IMR-90 (cell line): Measurements from ENCODE around the gene NUFIP2. TPM values are rescaled to one million over a fixed set of nuclear protein-coding genes. Genes with fewer than 3 reads are reported as not detected.

ENCODE experiments used
- ATAC-seq: fragments of 200-7000 bp; cut with Tn5 transposase; 2 replicates; pipeline ENCODE4 v1.9.1; 2020; ENCODE audit warnings: low read depth, mild to moderate bottlenecking, moderate library complexity
- BruUV-seq: library from RNA; stranded (reverse); fragments of 400-500 nt; replicated peaks from 2 replicates; lab custom pipeline; 2021; lab: Mats Ljungman, UMichigan
- CTCF ChIA-PET: fragments of 300-600 bp; formaldehyde crosslinking; extraction: SDS; loops from one replicate; lab custom pipeline; 2021; ENCODE audit warnings: antibody characterized with exemption; lab: Yijun Ruan, JAX
- POLR2A ChIA-PET: fragments of 300-600 bp; sonication (Branson Sonifier 250); formaldehyde crosslinking; loops from one replicate; lab custom pipeline; 2022; ENCODE audit warnings: antibody characterized with exemption; ENCODE audit not compliant: unreplicated experiment; lab: Charles Lee
- DNase-seq: peaks from one replicate; pipeline ENCODE4 v3.0.0; 2013
- H2AFZ ChIP-seq: replicated peaks from 2 replicates; pipeline ENCODE3; 2013; ENCODE audit warnings: low read length, mild to moderate bottlenecking; ENCODE audit not compliant: poor library complexity
- H2AK5ac ChIP-seq: 2 replicates; pipeline ENCODE4 v1.6.1; 2013; ENCODE audit warnings: low read depth, low read length, inconsistent platforms
- H2AK9ac ChIP-seq: replicated peaks from 2 replicates; pipeline ENCODE3; 2013; ENCODE audit warnings: mild to moderate bottlenecking, low read depth, low read length, moderate library complexity; ENCODE audit not compliant: poor library complexity
- H2BK120ac ChIP-seq: 2 replicates; pipeline ENCODE4 v1.6.1; 2013; ENCODE audit warnings: low read depth, low read length, inconsistent platforms
- H2BK15ac ChIP-seq: 3 replicates; pipeline ENCODE4 v1.6.1; 2013; ENCODE audit warnings: low read depth, low read length, inconsistent platforms
- H2BK20ac ChIP-seq: 2 replicates; pipeline ENCODE4 v1.6.1; 2013; ENCODE audit warnings: low read depth, mild to moderate bottlenecking, inconsistent platforms, low read length, moderate library complexity
- H2BK5ac ChIP-seq: 2 replicates; pipeline ENCODE4 v1.6.1; 2013; ENCODE audit warnings: mild to moderate bottlenecking, low read depth, low read length, inconsistent platforms; ENCODE audit not compliant: poor library complexity, severe bottlenecking
- H3K14ac ChIP-seq: replicated peaks from 2 replicates; pipeline ENCODE4 v1.6.1; 2013; ENCODE audit warnings: low read depth, low read length, inconsistent platforms
- H3K18ac ChIP-seq: 2 replicates; pipeline ENCODE4 v1.6.1; 2013; ENCODE audit warnings: low read depth, low read length, control low read depth
- H3K23ac ChIP-seq: 2 replicates; pipeline ENCODE4 v1.6.1; 2013; ENCODE audit warnings: low read depth, low read length, inconsistent platforms
- H3K27ac ChIP-seq: 2 replicates; pipeline ENCODE4 v1.5.1; 2013; ENCODE audit warnings: mild to moderate bottlenecking, control low read depth, low read length; ENCODE audit not compliant: insufficient read depth
- H3K27me3 ChIP-seq: 2 replicates; pipeline ENCODE4 v1.6.1; 2013; ENCODE audit warnings: low read length; ENCODE audit not compliant: control insufficient read depth, insufficient read depth
- H3K36me3 ChIP-seq: 2 replicates; pipeline ENCODE4 v1.6.1; 2013; ENCODE audit warnings: low read length, mixed read lengths; ENCODE audit not compliant: control insufficient read depth, insufficient read depth
- H3K4ac ChIP-seq: 2 replicates; pipeline ENCODE4 v1.6.1; 2013; ENCODE audit warnings: low read depth, low read length, inconsistent platforms
- H3K4me1 ChIP-seq: 2 replicates; pipeline ENCODE4 v1.6.1; 2013; ENCODE audit warnings: low read length, mixed read lengths; ENCODE audit not compliant: control insufficient read depth, insufficient read depth
- H3K4me2 ChIP-seq: 2 replicates; pipeline ENCODE4 v1.6.1; 2013; ENCODE audit warnings: low read depth, mild to moderate bottlenecking, control low read depth, low read length, moderate library complexity
- H3K4me3 ChIP-seq: 2 replicates; pipeline ENCODE4 v1.5.1; 2013; ENCODE audit warnings: low read depth, mild to moderate bottlenecking, control low read depth, low read length, moderate library complexity; ENCODE audit not compliant: insufficient read depth
- H3K56ac ChIP-seq: 2 replicates; pipeline ENCODE4 v1.6.1; 2013; ENCODE audit warnings: low read length, inconsistent platforms; ENCODE audit not compliant: insufficient read depth; ENCODE audit errors: extremely low read depth
- H3K79me1 ChIP-seq, 2 experiments: 2 replicates each; pipeline ENCODE4 v1.6.1; 2013; ENCODE audit warnings: low read length in 2 of 2, inconsistent platforms in 1 of 2, low read depth in 1 of 2
- H3K9ac ChIP-seq: 2 replicates; pipeline ENCODE4 v1.6.1; 2013; ENCODE audit warnings: low read depth, low read length, control low read depth
- H3K9me1 ChIP-seq: 2 replicates; pipeline ENCODE4 v1.6.1; 2013; ENCODE audit warnings: low read length, inconsistent platforms; ENCODE audit not compliant: insufficient read depth
- H3K9me3 ChIP-seq: 2 replicates; pipeline ENCODE4 v1.6.1; 2013; ENCODE audit warnings: low read length; ENCODE audit not compliant: control insufficient read depth, insufficient read depth
- H4K20me1 ChIP-seq: 2 replicates; pipeline ENCODE4 v1.6.1; 2013; ENCODE audit warnings: low read length, inconsistent platforms; ENCODE audit not compliant: insufficient read depth
- H4K5ac ChIP-seq: 2 replicates; pipeline ENCODE4 v1.6.1; 2013; ENCODE audit warnings: mild to moderate bottlenecking, low read depth, low read length, control low read depth
- H4K8ac ChIP-seq, 2 experiments: 2 replicates each; pipeline ENCODE4 v1.6.1; 2013; ENCODE audit warnings: low read depth in 2 of 2, low read length in 2 of 2, control low read depth in 1 of 2, inconsistent platforms in 1 of 2
- H4K91ac ChIP-seq: 2 replicates; pipeline ENCODE4 v1.6.1; 2013; ENCODE audit warnings: low read depth, low read length, inconsistent platforms; ENCODE audit not compliant: insufficient read depth
- SMC3 ChIP-seq: fragments of 150-350 bp; IDR thresholded peaks from 2 replicates; pipeline ENCODE4 v1.6.1; 2016; ENCODE audit warnings: low read depth, mild to moderate bottlenecking, antibody characterized with exemption, low read length, moderate library complexity
- USF2 ChIP-seq: fragments of 150-350 bp; IDR thresholded peaks from 2 replicates; pipeline ENCODE4 v1.6.1; 2017; ENCODE audit warnings: mild to moderate bottlenecking, antibody characterized with exemption, low read length, low read depth
- WGBS, 2 experiments: methylation state at CpG; one replicate each; pipeline versions ENCODE4 v1.1.5 to v1.1.7; 2013; ENCODE audit warnings: missing lambda C conversion rate in 2 of 2; ENCODE audit not compliant: insufficient read length in 1 of 2; ENCODE audit errors: extremely low coverage in 2 of 2; 5-methylcytosine and 5-hydroxymethylcytosine counted together
- dilution Hi-C: fragments of 300-500 bp; cut with HindIII; formaldehyde crosslinking; loops from one replicate; pipeline ENCODE4 v1.14.3; 2018; ENCODE audit warnings: low sequenced_read_pairs; ENCODE audit not compliant: unreplicated experiment
- in situ Hi-C: fragments of 300-500 bp; cut with MboI; formaldehyde crosslinking; loops from 3 replicates; pipeline ENCODE4 v1.14.3; 2019; ENCODE audit warnings: low sequenced_read_pairs, inconsistent platforms, mixed read lengths
- intact Hi-C: fragments of 100-400 bp; cut with micrococcal nuclease; formaldehyde crosslinking; loops from 2 replicates; pipeline ENCODE4 v1.10.0; 2022
- polyA plus RNA-seq, 3 experiments: library from polyadenylated mRNA; depleted of rRNA; stranded (reverse); fragments of >200 nt; gene quantifications; 2 replicates each; pipeline ENCODE4 v1.2.3, GENCODE V29; 2012; ENCODE audit warnings: low replicate concordance in 1 of 3
- total RNA-seq: library from RNA; depleted of rRNA; stranded (reverse); fragments of >200 nt; gene quantifications from 2 replicates; pipeline ENCODE4 v1.2.3, GENCODE V29; 2012
- TF ChIP-seq, protein P1 (sequence below): conservative IDR thresholded peaks from 2 replicates; pipeline ENCODE4 v1.5.1; 2012; ENCODE audit warnings: mild to moderate bottlenecking, low read depth, low read length, improper control_type of control experiment

Gene NUFIP2
- total and polyA plus RNA-seq, 2 of the 4 experiments (the other 2 are of a cell fraction), result 8.9 to 25.6 TPM

GRCh38 chr17:29216856-29217255 is 77.1 kb downstream of the NUFIP2 start (continued):
- TF ChIP-seq, protein P1, sequence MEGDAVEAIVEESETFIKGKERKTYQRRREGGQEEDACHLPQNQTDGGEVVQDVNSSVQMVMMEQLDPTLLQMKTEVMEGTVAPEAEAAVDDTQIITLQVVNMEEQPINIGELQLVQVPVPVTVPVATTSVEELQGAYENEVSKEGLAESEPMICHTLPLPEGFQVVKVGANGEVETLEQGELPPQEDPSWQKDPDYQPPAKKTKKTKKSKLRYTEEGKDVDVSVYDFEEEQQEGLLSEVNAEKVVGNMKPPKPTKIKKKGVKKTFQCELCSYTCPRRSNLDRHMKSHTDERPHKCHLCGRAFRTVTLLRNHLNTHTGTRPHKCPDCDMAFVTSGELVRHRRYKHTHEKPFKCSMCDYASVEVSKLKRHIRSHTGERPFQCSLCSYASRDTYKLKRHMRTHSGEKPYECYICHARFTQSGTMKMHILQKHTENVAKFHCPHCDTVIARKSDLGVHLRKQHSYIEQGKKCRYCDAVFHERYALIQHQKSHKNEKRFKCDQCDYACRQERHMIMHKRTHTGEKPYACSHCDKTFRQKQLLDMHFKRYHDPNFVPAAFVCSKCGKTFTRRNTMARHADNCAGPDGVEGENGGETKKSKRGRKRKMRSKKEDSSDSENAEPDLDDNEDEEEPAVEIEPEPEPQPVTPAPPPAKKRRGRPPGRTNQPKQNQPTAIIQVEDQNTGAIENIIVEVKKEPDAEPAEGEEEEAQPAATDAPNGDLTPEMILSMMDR, result no peak

DNA sequence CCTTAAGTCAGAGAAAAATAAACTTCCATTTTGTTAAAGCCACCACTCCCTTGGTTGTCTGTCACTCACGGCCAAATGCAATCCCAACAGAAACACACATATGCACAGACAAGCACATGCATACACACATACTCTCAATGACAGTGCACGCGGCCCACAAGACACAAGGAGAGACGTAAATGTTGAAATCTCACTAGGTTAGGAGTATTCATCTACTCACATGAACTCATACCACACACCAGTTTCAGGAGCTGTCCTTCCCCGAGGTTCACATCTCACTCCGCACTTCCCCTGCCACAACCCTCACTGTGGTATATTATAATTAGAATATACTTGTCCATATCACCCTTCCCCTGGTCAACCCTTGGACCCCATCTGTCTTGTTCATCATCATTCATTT is 77.8 kb downstream of the NUFIP2 start:
- POLR2A ChIA-PET, result no interaction called here
- no TSS peak for BruUV-seq
- H3K4me3 ChIP-seq, result no peak overlapping the region

More for the DNA sequence above, 77.8 kb downstream of the NUFIP2 start:
- H3K14ac ChIP-seq, result no peak overlapping the region
- CTCF ChIA-PET, result interaction anchor here (1.1 to 3.4 kb wide), 3 partner anchors 67 to 92 kb away, joined by 3 to 13 read pairs (median 4); no protein-coding TSS in a partner anchor
- H2AFZ ChIP-seq, result no peak overlapping the region
- H3K27ac ChIP-seq, result no peak overlapping the region
- H3K4ac ChIP-seq, result no peak overlapping the region
- no peaks in the 10 kb centered on the region for H3K79me1 ChIP-seq
- H2BK5ac ChIP-seq, result no peak overlapping the region
- no peak overlapping the region for H3K9ac ChIP-seq
- no peak overlapping the region for H2AK9ac ChIP-seq
- in situ Hi-C loops, result loop anchor here (5.0 kb wide), 1 partner anchor 69 kb away; no protein-coding TSS in a partner anchor
- no peak overlapping the region for H2BK15ac ChIP-seq
- H3K36me3 ChIP-seq, result no peaks in the 10 kb centered on the region
- H2AK5ac ChIP-seq, result no peak overlapping the region
- H3K9me3 ChIP-seq, result no peaks in the 10 kb centered on the region
- intact Hi-C loops, result no loop called here
- no peak overlapping the region for H4K91ac ChIP-seq
- H4K20me1 ChIP-seq, result no peaks in the 10 kb centered on the region
- H2BK120ac ChIP-seq, result no peak overlapping the region
- no peak overlapping the region for H4K8ac ChIP-seq
- no peak overlapping the region for H2BK20ac ChIP-seq
- DNase-seq (no peak), ATAC-seq (no peak)
- peaks cover 2% of the 10 kb centered on the region; the same call in 1 of the 2 replicates for H3K4me1 ChIP-seq
- no peak overlapping the region for H3K56ac ChIP-seq
- H3K23ac ChIP-seq, result no peak overlapping the region
- no CpG with 5 or more reads among the region's 6 CpGs for WGBS, 2 experiments
- H3K18ac ChIP-seq, result no peak overlapping the region
- no peak for TF ChIP-seq SMC3
- TF ChIP-seq USF2, result no peak
- no peaks in the 10 kb centered on the region for H3K27me3 ChIP-seq
- dilution Hi-C loops, result no loop called here
- H4K5ac ChIP-seq, result no peak overlapping the region
- no peak overlapping the region for H3K4me2 ChIP-seq
- H3K9me1 ChIP-seq, result peaks cover 13% of the 10 kb centered on the region
